Measurements from ENCODE around the gene UBE2J2.
"Not testable (repeated sequence)": the region's sequence is repeated elsewhere in the genome, so short reads cannot be mapped to it uniquely, and the experiment has no call there.

The UBE2J2 gene

GRCh38 chr1:1256956-1257871 lies 16.4 kb downstream of the UBE2J2 start:
- no peak for DNase-seq (ENCODE audit: low read depth, low spot score)

- DNase-seq (ENCODE audit: low read depth, low spot score) = no peak
Observed at GRCh38 chr1:1255611-1256010, 18.0 kb downstream of the UBE2J2 start.

- no peak for DNase-seq (ENCODE audit: low read depth, low spot score)
Observed at GRCh38 chr1:1255078-1255477, 18.6 kb downstream of the UBE2J2 start.

- DNase-seq (ENCODE audit: low read depth, low spot score) = no peak
Observed at GRCh38 chr1:1254667-1254998, 19.0 kb downstream of the UBE2J2 start.

- DNase-seq (ENCODE audit: low read depth, low spot score) = no peak
Observed at GRCh38 chr1:1253972-1254666, 19.5 kb downstream of the UBE2J2 start.

- no peak for DNase-seq (ENCODE audit: low read depth, low spot score)
Observed at GRCh38 chr1:1253314-1253713, 20.3 kb downstream of the UBE2J2 start.

GRCh38 chr1:1250786-1251284 lies 22.8 kb downstream of the UBE2J2 start:
- no peak for DNase-seq (ENCODE audit: low read depth, low spot score)

- DNase-seq (ENCODE audit: low read depth, low spot score) = not testable (repeated sequence)
Observed at GRCh38 chr1:1248009-1248913, 25.4 kb downstream of the UBE2J2 start.

- no peak for DNase-seq (ENCODE audit: low read depth, low spot score)
Observed at GRCh38 chr1:1247341-1247913, 26.2 kb downstream of the UBE2J2 start.

GRCh38 chr1:1246577-1247340 lies 26.9 kb downstream of the UBE2J2 start, which contains the start of gene C1QTNF12:
TSS of gene C1QTNF12 (minus strand) at chr1:1246722. CDS start at chr1:1246690, 32 bp downstream.
- no peak for DNase-seq (ENCODE audit: low read depth, low spot score)

GRCh38 chr1:1245817-1246576 lies 27.7 kb downstream of the UBE2J2 start:
- no peak for DNase-seq (ENCODE audit: low read depth, low spot score)

GRCh38 chr1:1245178-1245816 lies 28.4 kb downstream of the UBE2J2 start:
- no peak for DNase-seq (ENCODE audit: low read depth, low spot score)

GRCh38 chr1:1244192-1244811 lies 29.4 kb downstream of the UBE2J2 start:
- no peak for DNase-seq (ENCODE audit: low read depth, low spot score)

GRCh38 chr1:1243807-1244191 lies 29.9 kb downstream of the UBE2J2 start:
- DNase-seq (ENCODE audit: low read depth, low spot score) = no peak

- no peak for DNase-seq (ENCODE audit: low read depth, low spot score)
Observed at GRCh38 chr1:1243266-1243660, 30.4 kb downstream of the UBE2J2 start.

GRCh38 chr1:1242461-1243265 lies 31.0 kb downstream of the UBE2J2 start:
- no peak for DNase-seq (ENCODE audit: low read depth, low spot score)

- DNase-seq (ENCODE audit: low read depth, low spot score) = no peak
Observed at GRCh38 chr1:1241588-1242219, 31.9 kb downstream of the UBE2J2 start.

Measured in brain pericyte (primary cell).